Ovary (tissue), 3 donors: ENCODE data around the gene INPP5A.

ENCODE experiments used
- CTCF ChIP-seq, 3 donors: fragments of 450-650 bp in 2 of 3; fragments of 200-600 bp in 1 of 3; IDR thresholded peaks; one replicate each; pipeline versions ENCODE4 v1.5.1 to v1.8.0; 2016 to 2022; ENCODE audit warnings: antibody characterized with exemption in 3 of 3, mild to moderate bottlenecking in 1 of 3
- EP300 ChIP-seq: sonication (generic); formaldehyde crosslinking; IDR thresholded peaks from one replicate; pipeline ENCODE4 v1.6.1; 2017; ENCODE audit warnings: antibody characterized with exemption
- POLR2A ChIP-seq: fragments of 450-650 bp; IDR thresholded peaks from one replicate; pipeline ENCODE4 v1.6.1; 2017; ENCODE audit warnings: antibody characterized with exemption, mild to moderate bottlenecking, moderate library complexity
- donor health status: DM: no; HTN: no; CAD: no.

GRCh38 chr10:132600416-132600815 is 62.8 kb downstream of the INPP5A start:
- TF ChIP-seq CTCF (IDR thresholded peaks at IDR 0.05) (no peak), POLR2A (no peak), EP300 (no peak)
